ENCODE data around the gene FMO5.
A peak's percentile ranks its signal among the peaks of the same experiment; 100 is the strongest.
"Not testable (repeated sequence)": the region's sequence is repeated elsewhere in the genome, so short reads cannot be mapped to it uniquely, and the experiment has no call there.

FMO5 gene

GRCh38 chr1:147242449-147243227 lies 17.5 kb upstream of the FMO5 start, which contains the start of gene CHD1L:
Gene CHD1L (plus strand): TSS chr1:147242684. CDS start chr1:147242704, 20 bp downstream.
- DNase-seq (ENCODE audit: low read depth, low spot score): peak; percentile 69
- TF ChIP-seq CTCF (IDR thresholded peaks at IDR 0.05; ENCODE audit: insufficient read depth, low read length, missing control alignments): peak; percentile 92
- POLR2A ChIA-PET: interaction anchor here (0.7 to 1.6 kb wide), 6 partner anchors 28 to 75 kb away, joined by 3 to 6 read pairs (median 4); no protein-coding TSS in a partner anchor
- CTCF ChIA-PET: interaction anchor here (0.6 to 3.4 kb wide), 36 partner anchors 8 to 157 kb away, joined by 3 to 77 read pairs (median 4); partner anchors contain the start of genes FMO5 and PRKAB2
- H3K4me3 ChIP-seq (ENCODE audit: low read depth, low read length): peak within 1 kb of the TSS; percentile 91

- ChIA-PET POLR2A (interaction anchor here (0.7 to 1.0 kb wide), 4 partner anchors 28 to 74 kb away, joined by 3 to 5 read pairs (median 3); no protein-coding TSS in a partner anchor), CTCF (interaction anchor here (0.6 to 3.4 kb wide), 19 partner anchors 9 to 147 kb away, joined by 3 to 77 read pairs (median 5); partner anchors contain the start of gene PRKAB2)
- no peak for DNase-seq (ENCODE audit: low read depth, low spot score)
- peak overlapping the region; percentile 43 for H3K4me3 ChIP-seq (ENCODE audit: low read depth, low read length)
- TF ChIP-seq CTCF (IDR thresholded peaks at IDR 0.05; ENCODE audit: insufficient read depth, low read length, missing control alignments): no peak
Measured at GRCh38 chr1:147241934-147242448, 16.9 kb upstream of the FMO5 start.

GRCh38 chr1:147240131-147240721 lies 15.1 kb upstream of the FMO5 start:
- DNase-seq (ENCODE audit: low read depth, low spot score); H3K4me3 ChIP-seq (ENCODE audit: low read depth, low read length); POLR2A ChIA-PET; CTCF ChIA-PET: not testable (repeated sequence)

GRCh38 chr1:147238925-147239820 lies 14.0 kb upstream of the FMO5 start:
- no peak overlapping the region for H3K4me3 ChIP-seq (ENCODE audit: low read depth, low read length)
- CTCF ChIA-PET: no interaction called here
- TF ChIP-seq CTCF (IDR thresholded peaks at IDR 0.05; ENCODE audit: insufficient read depth, low read length, missing control alignments): no peak
- POLR2A ChIA-PET: no interaction called here
- DNase-seq (ENCODE audit: low read depth, low spot score): no peak

- no peak for DNase-seq (ENCODE audit: low read depth, low spot score)
- ChIA-PET CTCF (no interaction called here), POLR2A (no interaction called here)
- H3K4me3 ChIP-seq (ENCODE audit: low read depth, low read length): no peak overlapping the region
- TF ChIP-seq CTCF (IDR thresholded peaks at IDR 0.05; ENCODE audit: insufficient read depth, low read length, missing control alignments): no peak
Measured at GRCh38 chr1:147238053-147238902, 13.1 kb upstream of the FMO5 start.
